K562 (cell line): ENCODE data around the gene HSD3B7. TPM values are rescaled to one million over a fixed set of nuclear protein-coding genes. Genes with fewer than 3 reads are reported as not detected.

Experiments used
- ATF1 ChIP-seq, 2 experiments: fragments of 450-650 bp in 1 of 2; IDR thresholded peaks; 2 replicates each; pipeline ENCODE4 v1.6.1; 2016; ENCODE audit warnings: missing compliant biosample characterization in 1 of 2, missing genetic modification characterization in 1 of 2
- CTCFL ChIP-seq: IDR thresholded peaks from 2 replicates; pipeline ENCODE4 v1.6.1; 2011; ENCODE audit warnings: borderline replicate concordance, low read depth, mild to moderate bottlenecking, moderate library complexity, low read length; ENCODE audit not compliant: insufficient read depth, poor library complexity, severe bottlenecking
- ELF4 ChIP-seq: fragments of 450-650 bp; formaldehyde crosslinking; IDR thresholded peaks from 2 replicates; pipeline ENCODE4 v1.4.0; 2022; ENCODE audit warnings: missing genetic modification characterization
- EWSR1 ChIP-seq: fragments of 450-650 bp; IDR thresholded peaks from 2 replicates; pipeline ENCODE4 v1.6.1; 2018; ENCODE audit warnings: borderline replicate concordance, mild to moderate bottlenecking, low read depth, moderate library complexity; ENCODE audit not compliant: partially characterized antibody
- FOXM1 ChIP-seq, 2 experiments: fragments of 450-650 bp in 1 of 2; sonication (generic) in 1 of 2; formaldehyde crosslinking in 1 of 2; IDR thresholded peaks; 2 replicates each; pipeline versions ENCODE4 v1.6.1 to v1.9.0; 2017 to 2022; ENCODE audit warnings: low read depth in 2 of 2, mild to moderate bottlenecking in 2 of 2, missing genetic modification reagents in 1 of 2, moderate library complexity in 1 of 2
- FOXP1 ChIP-seq: sonication (generic); formaldehyde crosslinking; IDR thresholded peaks from 2 replicates; pipeline ENCODE4 v1.8.0; 2022; ENCODE audit warnings: mild to moderate bottlenecking, missing genetic modification reagents
- HBP1 ChIP-seq: fragments of 450-650 bp; formaldehyde crosslinking; IDR thresholded peaks from 2 replicates; pipeline ENCODE4 v1.4.0; 2022; ENCODE audit warnings: missing genetic modification characterization
- HOXB6 ChIP-seq: fragments of 250-450 bp; sonication (Bioruptor Pico); IDR thresholded peaks from 2 replicates; pipeline ENCODE4 v1.5.1; 2022; ENCODE audit warnings: mild to moderate bottlenecking, borderline replicate concordance
- IRF2 ChIP-seq: sonication (generic); formaldehyde crosslinking; IDR thresholded peaks from 2 replicates; pipeline ENCODE4 v1.8.1; 2022; ENCODE audit warnings: mild to moderate bottlenecking, missing genetic modification reagents
- MTA3 ChIP-seq: fragments of 450-650 bp; formaldehyde crosslinking; IDR thresholded peaks from 2 replicates; pipeline ENCODE4 v1.6.1; 2017; ENCODE audit warnings: mild to moderate bottlenecking, borderline replicate concordance
- NFYB ChIP-seq: IDR thresholded peaks from 2 replicates; pipeline ENCODE4 v1.6.1; 2011; ENCODE audit warnings: mild to moderate bottlenecking, moderate library complexity; ENCODE audit not compliant: insufficient read length; ENCODE audit errors: extremely low read depth
- NUFIP1 ChIP-seq: fragments of 450-650 bp; IDR thresholded peaks from 2 replicates; pipeline ENCODE4 v1.6.1; 2018; ENCODE audit not compliant: partially characterized antibody
- PBX2 ChIP-seq, 2 experiments: IDR thresholded peaks in 1 of 2; conservative IDR thresholded peaks in 1 of 2; 2 replicates each; pipeline ENCODE4 v1.6.1; 2016; ENCODE audit warnings: low read depth in 2 of 2, mild to moderate bottlenecking in 1 of 2, missing compliant biosample characterization in 1 of 2, missing genetic modification characterization in 1 of 2, moderate library complexity in 1 of 2
- POLR2H ChIP-seq: IDR thresholded peaks from 2 replicates; pipeline ENCODE4 v1.6.1; 2016; ENCODE audit warnings: missing genetic modification characterization, low read depth, mild to moderate bottlenecking, control low read depth, missing compliant biosample characterization, moderate library complexity
- RBM22 ChIP-seq: fragments of 200-400 bp; formaldehyde crosslinking; IDR thresholded peaks from 2 replicates; pipeline ENCODE4 v1.6.1; 2018; ENCODE audit warnings: low read length, low read depth; ENCODE audit not compliant: poor library complexity, severe bottlenecking
- TEAD4 ChIP-seq, 2 experiments: sonication (generic) in 1 of 2; formaldehyde crosslinking in 1 of 2; IDR thresholded peaks; 2 replicates each; pipeline versions ENCODE4 v1.6.1 to v1.8.0; 2012 to 2022; ENCODE audit warnings: borderline replicate concordance in 1 of 2, inconsistent platforms in 1 of 2, low read length in 1 of 2, mild to moderate bottlenecking in 1 of 2, missing genetic modification reagents in 1 of 2
- ZNF274 ChIP-seq: IDR thresholded peaks from 2 replicates; pipeline ENCODE4 v1.6.1; 2011; ENCODE audit warnings: low read depth, mild to moderate bottlenecking, low read length, moderate library complexity, borderline replicate concordance
- ZNF695 ChIP-seq: fragments of 450-650 bp; formaldehyde crosslinking; IDR thresholded peaks from 2 replicates; pipeline ENCODE4 v1.4.0; 2020; ENCODE audit warnings: mild to moderate bottlenecking, moderate library complexity
- polyA plus RNA-seq, 8 experiments: library from polyadenylated mRNA; depleted of rRNA in 4 of 8; stranded (reverse) in 5 of 8; unstranded in 3 of 8; fragments of >200 nt; fragmentation: Nextera tagmentation in 2 of 8; fragmentation: Illumina TruSeq in 1 of 8; extraction: Ambion mirVana in 2 of 8; extraction: Trizol in 1 of 8; gene quantifications; 2 replicates each; pipeline versions ENCODE4 v1.2.1 to v1.2.3, GENCODE V29; 2011 to 2014; ENCODE audit warnings: inconsistent platforms in 1 of 8, missing spikeins in 1 of 8
- total RNA-seq, 7 experiments: library from RNA; depleted of rRNA in 6 of 7; stranded (reverse); fragments of >200 nt in 6 of 7; fragmentation: Illumina TruSeq in 2 of 7; extraction: Trizol in 2 of 7; gene quantifications; 2 replicates each; pipeline versions ENCODE4 v1.2.1 to v1.2.3, GENCODE V29; 2011 to 2021; ENCODE audit warnings: low replicate concordance in 1 of 7

Gene HSD3B7
- total and polyA plus RNA-seq, 9 of the 15 experiments (the other 6 are each of a cell fraction or from before 2014, with no cell fraction given), result 5.4 to 49.1 (median 23.0) TPM

- TF ChIP-seq IRF2, result no peak
- TF ChIP-seq HBP1 (CRISPR knock-in tag), result no peak
- no peak for TF ChIP-seq ATF1 (CRISPR knock-in tag; IDR thresholded peaks at IDR 0.05)
- no peak for TF ChIP-seq ATF1 (tag; IDR thresholded peaks at IDR 0.05)
- peak; percentile 12 for TF ChIP-seq RBM22
- no peak for TF ChIP-seq ZNF274
- no peak for TF ChIP-seq EWSR1
- peak; percentile 52; the same call in 1 of the 2 replicates for TF ChIP-seq TEAD4 (IDR thresholded peaks at IDR 0.05; ENCODE audit: low read length)
- no peak for TF ChIP-seq TEAD4 (CRISPR knock-in tag; IDR thresholded peaks at IDR 0.05; ENCODE audit: borderline replicate concordance)
- peak; percentile 82 for TF ChIP-seq CTCFL
- TF ChIP-seq NUFIP1, result no peak
- TF ChIP-seq HOXB6 (CRISPR knock-in tag), result no peak
- no peak for TF ChIP-seq FOXP1 (CRISPR knock-in tag)
- 0 out of 2 replicates have a peak, but pooled peaks have one; percentile 11 for TF ChIP-seq POLR2H
- TF ChIP-seq MTA3, result peak; percentile 80
- TF ChIP-seq ZNF695 (CRISPR knock-in tag), result no peak
- no peak for TF ChIP-seq PBX2 (CRISPR knock-in tag; IDR thresholded peaks at IDR 0.05; ENCODE audit: low read depth)
- no peak for TF ChIP-seq PBX2 (tag; conservative IDR thresholded peaks at IDR 0.05; ENCODE audit: low read depth)
- no peak; the same call in 1 of the 2 replicates for TF ChIP-seq ELF4 (CRISPR knock-in tag)
- TF ChIP-seq NFYB, result no peak
- TF ChIP-seq FOXM1 (IDR thresholded peaks at IDR 0.05; ENCODE audit: low read depth), result no peak
- no peak; the same call in 1 of the 2 replicates for TF ChIP-seq FOXM1 (CRISPR knock-in tag; IDR thresholded peaks at IDR 0.05; ENCODE audit: low read depth)
Measured at GRCh38 chr16:30956601-30957455, 28.2 kb upstream of the HSD3B7 start (continued).
